Measurements from ENCODE around the gene PVALB. TPM values are rescaled to one million over a fixed set of nuclear protein-coding genes. Genes with fewer than 3 reads are reported as not detected.

The PVALB gene
- total RNA-seq, 1 experiment from 2014 or later: not detected

DNA sequence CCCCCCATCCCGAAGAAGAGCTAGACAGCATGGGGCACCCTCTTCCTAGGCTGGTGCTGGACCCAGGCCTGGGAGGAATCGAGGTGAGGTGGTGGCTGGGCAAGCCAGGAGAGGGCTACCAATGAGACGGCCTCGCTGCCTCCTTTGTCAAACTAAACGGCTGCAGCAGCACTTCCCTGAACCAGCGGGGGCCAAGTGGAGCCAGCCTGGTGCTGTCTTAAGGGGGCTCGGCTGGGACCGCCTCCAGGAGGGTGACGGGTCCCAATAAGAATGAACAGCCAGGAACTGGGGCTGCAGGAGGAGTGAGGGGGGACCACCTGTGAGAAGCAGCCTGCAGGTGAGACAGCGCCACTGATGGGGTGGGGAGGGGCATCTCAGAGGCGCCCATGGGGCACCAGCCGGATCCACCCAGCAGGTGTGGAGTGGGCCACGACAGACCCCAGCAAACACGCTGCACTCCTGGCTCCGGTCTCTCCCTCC is 58.0 kb downstream of the PVALB start (continued):
- TF ChIP-seq, protein P1, sequence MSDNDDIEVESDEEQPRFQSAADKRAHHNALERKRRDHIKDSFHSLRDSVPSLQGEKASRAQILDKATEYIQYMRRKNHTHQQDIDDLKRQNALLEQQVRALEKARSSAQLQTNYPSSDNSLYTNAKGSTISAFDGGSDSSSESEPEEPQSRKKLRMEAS (IDR thresholded peaks at IDR 0.05): no peak
- no peak for TF ChIP-seq SIN3A (IDR thresholded peaks at IDR 0.05; ENCODE audit: low read depth)
- no peak for TF ChIP-seq RAD21 (IDR thresholded peaks at IDR 0.05; ENCODE audit: low read depth)
- no peak for TF ChIP-seq EZH2 (IDR thresholded peaks at IDR 0.05)
- TF ChIP-seq, protein P2, sequence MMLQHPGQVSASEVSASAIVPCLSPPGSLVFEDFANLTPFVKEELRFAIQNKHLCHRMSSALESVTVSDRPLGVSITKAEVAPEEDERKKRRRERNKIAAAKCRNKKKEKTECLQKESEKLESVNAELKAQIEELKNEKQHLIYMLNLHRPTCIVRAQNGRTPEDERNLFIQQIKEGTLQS (IDR thresholded peaks at IDR 0.05): no peak
- no peak for TF ChIP-seq ZNF274 (IDR thresholded peaks at IDR 0.05; ENCODE audit: low read depth, low read length)
- TF ChIP-seq CBX3 (IDR thresholded peaks at IDR 0.05; ENCODE audit: low read depth): no peak
- no peak for TF ChIP-seq ZFX (IDR thresholded peaks at IDR 0.05)
- no peak for TF ChIP-seq TCF7L2 (IDR thresholded peaks at IDR 0.05; ENCODE audit: borderline replicate concordance, extremely low read depth, insufficient read depth, insufficient read length)

DNA sequence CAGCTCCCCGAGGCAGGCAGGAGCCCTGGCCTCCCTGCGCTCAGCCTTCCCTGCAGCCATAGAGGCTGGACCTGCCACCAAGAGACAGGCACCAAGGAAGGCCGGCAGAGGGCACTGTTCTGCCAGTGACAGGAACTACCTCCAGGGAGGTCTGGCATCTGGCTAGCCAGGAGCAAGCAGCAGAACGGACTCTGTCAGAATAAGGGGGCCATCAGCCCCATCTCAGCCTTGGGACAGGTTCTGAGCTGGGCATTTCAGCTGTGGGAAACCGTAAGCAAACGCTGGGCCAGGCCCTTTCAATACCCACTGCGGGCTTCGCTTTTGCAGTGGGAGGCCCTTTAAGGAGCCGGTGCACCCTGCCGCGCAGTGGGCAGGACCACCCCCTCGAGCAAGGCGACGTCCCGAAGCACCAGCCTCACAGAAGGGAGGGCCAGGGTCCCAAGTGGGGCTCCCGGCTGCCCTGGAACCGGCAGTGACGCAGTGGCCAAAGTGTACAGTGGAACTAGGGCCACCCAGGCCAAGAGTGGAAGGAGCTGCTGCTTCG is 59.1 kb downstream of the PVALB start:
- Histone ChIP-seq H3K9me3 (ENCODE audit: control insufficient read depth in 1 of 2, insufficient read depth in 1 of 2, low read depth in 1 of 2, low read length in 2 of 2) (no peaks in the 10 kb centered on the region), H3K27me3 (ENCODE audit: insufficient read depth, low read length) (peaks cover 5% of the 10 kb centered on the region; the same call in 1 of the 2 replicates), H2AFZ (ENCODE audit: low read depth, low read length, poor library complexity, severe bottlenecking) (no peak overlapping the region), H3K9me2 (ENCODE audit: insufficient read depth) (no peaks in the 10 kb centered on the region), H4K20me1 (ENCODE audit: insufficient read depth) (no peaks in the 10 kb centered on the region), H3K79me2 (ENCODE audit: insufficient read depth, low read length) (no peaks in the 10 kb centered on the region), H3K36me3 (ENCODE audit: control insufficient read depth in 1 of 2, insufficient read depth in 2 of 2, low read length in 2 of 2) (no peaks in the 10 kb centered on the region), H3K4me2 (ENCODE audit: low read length) (no peak overlapping the region), H3K27ac (ENCODE audit: low read depth, low read length) (no peak overlapping the region), H3K9ac (ENCODE audit: low read length) (no peak overlapping the region), H3K4me3 (replicated peaks in 1 of 2; ENCODE audit: low read depth in 1 of 2, low read length in 2 of 2) (no peak overlapping the region), H3K4me1 (ENCODE audit: control insufficient read depth in 1 of 2, insufficient read depth in 2 of 2, low read length in 2 of 2) (peaks cover 0 to 9% of the 10 kb centered on the region in 2 experiments; a peak in 3 of 4 replicates)
- BruUV-seq (replicated peaks): no TSS peak
- ChIA-PET POLR2A (no interaction called here), RAD21 (ENCODE audit: low non-redundant PET in 1 of 2, low total read pairs in 2 of 2, uncharacterized antibody in 2 of 2, unreplicated experiment in 2 of 2) (interaction anchor here in 1 of 2 experiments (1.2 kb wide), 1 partner anchor 19 kb away, joined by 3 read pairs; the partner anchor contains the start of gene IFT27), CTCF (interaction anchor here (0.6 to 1.1 kb wide), 6 partner anchors 8 to 211 kb away, joined by 3 to 7 read pairs (median 4); partner anchors contain the start of gene IFT27)
- DNase-seq (ENCODE audit: low read depth, low spot score) (peak; percentile 57), ATAC-seq (peak; percentile 96)
- TF ChIP-seq TCF7L2 (IDR thresholded peaks at IDR 0.05; ENCODE audit: borderline replicate concordance, extremely low read depth, insufficient read depth, insufficient read length) (no peak), RAD21 (IDR thresholded peaks at IDR 0.05; ENCODE audit: low read depth) (peak; percentile 76), SIN3A (IDR thresholded peaks at IDR 0.05; ENCODE audit: low read depth) (no peak)
- TF ChIP-seq, protein P3, sequence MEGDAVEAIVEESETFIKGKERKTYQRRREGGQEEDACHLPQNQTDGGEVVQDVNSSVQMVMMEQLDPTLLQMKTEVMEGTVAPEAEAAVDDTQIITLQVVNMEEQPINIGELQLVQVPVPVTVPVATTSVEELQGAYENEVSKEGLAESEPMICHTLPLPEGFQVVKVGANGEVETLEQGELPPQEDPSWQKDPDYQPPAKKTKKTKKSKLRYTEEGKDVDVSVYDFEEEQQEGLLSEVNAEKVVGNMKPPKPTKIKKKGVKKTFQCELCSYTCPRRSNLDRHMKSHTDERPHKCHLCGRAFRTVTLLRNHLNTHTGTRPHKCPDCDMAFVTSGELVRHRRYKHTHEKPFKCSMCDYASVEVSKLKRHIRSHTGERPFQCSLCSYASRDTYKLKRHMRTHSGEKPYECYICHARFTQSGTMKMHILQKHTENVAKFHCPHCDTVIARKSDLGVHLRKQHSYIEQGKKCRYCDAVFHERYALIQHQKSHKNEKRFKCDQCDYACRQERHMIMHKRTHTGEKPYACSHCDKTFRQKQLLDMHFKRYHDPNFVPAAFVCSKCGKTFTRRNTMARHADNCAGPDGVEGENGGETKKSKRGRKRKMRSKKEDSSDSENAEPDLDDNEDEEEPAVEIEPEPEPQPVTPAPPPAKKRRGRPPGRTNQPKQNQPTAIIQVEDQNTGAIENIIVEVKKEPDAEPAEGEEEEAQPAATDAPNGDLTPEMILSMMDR (IDR thresholded peaks at IDR 0.05 in 2 of 3, conservative IDR thresholded peaks at IDR 0.05 in 1 of 3; ENCODE audit: borderline replicate concordance in 1 of 3, insufficient read depth in 1 of 3, low read depth in 2 of 3, low read length in 2 of 3): peak; percentile 69 to 91 (median 89); a peak in 5 of 6 replicates
- intact Hi-C loops (cut with micrococcal nuclease): loop anchor here (1.0 kb wide), 1 partner anchor 211 kb away; no protein-coding TSS in a partner anchor

Measured in HCT116 (cell line).